Breast epithelium (tissue), 3 donors: ENCODE data around the gene DYNLRB2.

ENCODE experiments used
- POLR2A ChIP-seq: fragments of 450-650 bp; IDR thresholded peaks from one replicate; pipeline ENCODE4 v1.6.1; 2016; ENCODE audit warnings: antibody characterized with exemption, mild to moderate bottlenecking, moderate library complexity
- POLR2AphosphoS5 ChIP-seq, 3 donors: sonication (generic); formaldehyde crosslinking; IDR thresholded peaks; one replicate each; pipeline ENCODE4 v1.6.1; 2017; ENCODE audit warnings: antibody characterized with exemption in 3 of 3
- TF ChIP-seq, protein P1 (sequence below), 3 donors: fragments of 450-650 bp; IDR thresholded peaks; one replicate each; pipeline ENCODE4 v1.5.1; 2016 to 2017; ENCODE audit warnings: antibody characterized with exemption in 3 of 3, mild to moderate bottlenecking in 3 of 3, moderate library complexity in 3 of 3

DNA sequence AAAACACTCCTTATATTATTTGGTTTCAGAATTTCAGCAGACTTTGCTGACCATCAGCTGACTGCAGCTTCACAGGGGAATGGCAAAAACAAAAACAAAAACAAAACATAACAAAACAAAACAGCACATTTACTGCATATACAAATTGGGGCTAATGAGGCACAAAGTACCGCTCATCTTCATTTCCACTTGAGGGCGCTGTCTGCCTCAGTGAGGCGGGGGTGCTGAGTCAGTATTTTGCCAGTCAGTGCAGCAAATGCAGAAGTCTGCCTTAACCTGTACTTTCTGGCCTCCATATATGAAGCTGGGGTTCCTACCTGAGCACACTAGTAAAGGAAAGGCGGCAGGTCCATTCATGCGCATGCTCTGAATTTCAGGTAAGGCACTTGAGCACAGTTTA lies 13.5 kb upstream of the DYNLRB2 start:
- TF ChIP-seq, protein P1, sequence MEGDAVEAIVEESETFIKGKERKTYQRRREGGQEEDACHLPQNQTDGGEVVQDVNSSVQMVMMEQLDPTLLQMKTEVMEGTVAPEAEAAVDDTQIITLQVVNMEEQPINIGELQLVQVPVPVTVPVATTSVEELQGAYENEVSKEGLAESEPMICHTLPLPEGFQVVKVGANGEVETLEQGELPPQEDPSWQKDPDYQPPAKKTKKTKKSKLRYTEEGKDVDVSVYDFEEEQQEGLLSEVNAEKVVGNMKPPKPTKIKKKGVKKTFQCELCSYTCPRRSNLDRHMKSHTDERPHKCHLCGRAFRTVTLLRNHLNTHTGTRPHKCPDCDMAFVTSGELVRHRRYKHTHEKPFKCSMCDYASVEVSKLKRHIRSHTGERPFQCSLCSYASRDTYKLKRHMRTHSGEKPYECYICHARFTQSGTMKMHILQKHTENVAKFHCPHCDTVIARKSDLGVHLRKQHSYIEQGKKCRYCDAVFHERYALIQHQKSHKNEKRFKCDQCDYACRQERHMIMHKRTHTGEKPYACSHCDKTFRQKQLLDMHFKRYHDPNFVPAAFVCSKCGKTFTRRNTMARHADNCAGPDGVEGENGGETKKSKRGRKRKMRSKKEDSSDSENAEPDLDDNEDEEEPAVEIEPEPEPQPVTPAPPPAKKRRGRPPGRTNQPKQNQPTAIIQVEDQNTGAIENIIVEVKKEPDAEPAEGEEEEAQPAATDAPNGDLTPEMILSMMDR (IDR thresholded peaks at IDR 0.05): peak in 1 of 3 donors; percentile 39
- TF ChIP-seq POLR2A: no peak
- TF ChIP-seq POLR2AphosphoS5 (IDR thresholded peaks at IDR 0.05): no peak
